ENCODE measurements around the gene PIK3R4.

Gene PIK3R4

GRCh38 chr3:130711565-130712324, 34.9 kb downstream of the PIK3R4 start:
- peaks cover 2 to 24% (median 8%) of the 10 kb centered on the region in 4 experiments for H3K36me3 ChIP-seq (ENCODE audit: control insufficient read depth in 4 of 4, insufficient read depth in 4 of 4, low read length in 3 of 4)
- CTCF ChIA-PET, result interaction anchor here (2.6 kb wide), 1 partner anchor 11 kb away, joined by 8 read pairs; no protein-coding TSS in a partner anchor
- H3K4me3 ChIP-seq (ENCODE audit: control insufficient read depth in 1 of 7, extremely low read depth in 1 of 7, insufficient read depth in 4 of 7, low read depth in 2 of 7, low read length in 6 of 7), result no peak overlapping the region
- no peak for DNase-seq
- POLR2A ChIA-PET, result interaction anchor here (0.6 kb wide), 1 partner anchor 26 kb away, joined by 5 read pairs; no protein-coding TSS in a partner anchor
- no peaks in the 10 kb centered on the region for H3K4me1 ChIP-seq (ENCODE audit: control extremely low read depth in 1 of 4, control insufficient read depth in 4 of 4, insufficient read depth in 4 of 4, low read length in 3 of 4)
- H3K27ac ChIP-seq (ENCODE audit: insufficient read depth in 1 of 2, low read depth in 1 of 2, low read length in 2 of 2, poor library complexity in 1 of 2, severe bottlenecking in 2 of 2), result no peak overlapping the region
- no CpG with 5 or more reads among the region's 4 CpGs for WGBS (ENCODE audit: insufficient coverage)
- no peaks in the 10 kb centered on the region for H3K27me3 ChIP-seq (replicated peaks in 2 of 5; ENCODE audit: control insufficient read depth in 4 of 5, insufficient read depth in 5 of 5, low read length in 4 of 5)
- no peaks in the 10 kb centered on the region for H3K9me3 ChIP-seq (ENCODE audit: control extremely low read depth in 1 of 5, control insufficient read depth in 4 of 5, insufficient read depth in 2 of 5, low read depth in 1 of 5, low read length in 4 of 5)

- 100% methylated on average over 1 of the region's 1 CpG for WGBS (ENCODE audit: insufficient coverage)
- H3K27ac ChIP-seq (ENCODE audit: insufficient read depth in 1 of 2, low read depth in 1 of 2, low read length in 2 of 2, poor library complexity in 1 of 2, severe bottlenecking in 2 of 2), result no peak overlapping the region
- no peaks in the 10 kb centered on the region for H3K27me3 ChIP-seq (replicated peaks in 2 of 5; ENCODE audit: control insufficient read depth in 4 of 5, insufficient read depth in 5 of 5, low read length in 4 of 5)
- no peaks in the 10 kb centered on the region for H3K4me1 ChIP-seq (ENCODE audit: control extremely low read depth in 1 of 4, control insufficient read depth in 4 of 4, insufficient read depth in 4 of 4, low read length in 3 of 4)
- peaks cover 0 to 25% (median 7%) of the 10 kb centered on the region in 4 experiments for H3K36me3 ChIP-seq (ENCODE audit: control insufficient read depth in 4 of 4, insufficient read depth in 4 of 4, low read length in 3 of 4)
- POLR2A ChIA-PET, result no interaction called here
- DNase-seq, result no peak
- H3K4me3 ChIP-seq (ENCODE audit: control insufficient read depth in 1 of 7, extremely low read depth in 1 of 7, insufficient read depth in 4 of 7, low read depth in 2 of 7, low read length in 6 of 7), result no peak overlapping the region
- CTCF ChIA-PET, result interaction anchor here (0.6 to 2.0 kb wide), 3 partner anchors 9 to 15 kb away, joined by 3 to 5 read pairs (median 3); no protein-coding TSS in a partner anchor
- H3K9me3 ChIP-seq (ENCODE audit: control extremely low read depth in 1 of 5, control insufficient read depth in 4 of 5, insufficient read depth in 2 of 5, low read depth in 1 of 5, low read length in 4 of 5), result no peaks in the 10 kb centered on the region
These were observed 37.0 kb downstream of the PIK3R4 start for GRCh38 chr3:130709671-130710070.

- Histone ChIP-seq H3K36me3 (ENCODE audit: control insufficient read depth in 4 of 4, insufficient read depth in 4 of 4, low read length in 3 of 4) (peaks cover 2 to 31% (median 13%) of the 10 kb centered on the region in 4 experiments), H3K27ac (ENCODE audit: insufficient read depth in 1 of 2, low read depth in 1 of 2, low read length in 2 of 2, poor library complexity in 1 of 2, severe bottlenecking in 2 of 2) (no peak overlapping the region), H3K4me3 (ENCODE audit: control insufficient read depth in 1 of 7, extremely low read depth in 1 of 7, insufficient read depth in 4 of 7, low read depth in 2 of 7, low read length in 6 of 7) (no peak overlapping the region), H3K27me3 (replicated peaks in 2 of 5; ENCODE audit: control insufficient read depth in 4 of 5, insufficient read depth in 5 of 5, low read length in 4 of 5) (no peaks in the 10 kb centered on the region), H3K9me3 (ENCODE audit: control extremely low read depth in 1 of 5, control insufficient read depth in 4 of 5, insufficient read depth in 2 of 5, low read depth in 1 of 5, low read length in 4 of 5) (no peaks in the 10 kb centered on the region), H3K4me1 (ENCODE audit: control extremely low read depth in 1 of 4, control insufficient read depth in 4 of 4, insufficient read depth in 4 of 4, low read length in 3 of 4) (no peaks in the 10 kb centered on the region)
- POLR2A ChIA-PET, result no interaction called here
- WGBS (ENCODE audit: insufficient coverage), result 100% methylated on average over 1 of the region's 3 CpGs
- CTCF ChIA-PET, result interaction anchor here (2.0 kb wide), 1 partner anchor 9 kb away, joined by 5 read pairs; no protein-coding TSS in a partner anchor
- DNase-seq, result peak in 1 of 3 donors; percentile 6
These were observed 38.6 kb downstream of the PIK3R4 start for GRCh38 chr3:130707902-130708601.

GRCh38 chr3:130705501-130705900, 41.1 kb downstream of the PIK3R4 start:
- Histone ChIP-seq H3K27ac (ENCODE audit: insufficient read depth in 1 of 2, low read depth in 1 of 2, low read length in 2 of 2, poor library complexity in 1 of 2, severe bottlenecking in 2 of 2) (no peak overlapping the region), H3K27me3 (replicated peaks in 2 of 5; ENCODE audit: control insufficient read depth in 4 of 5, insufficient read depth in 5 of 5, low read length in 4 of 5) (no peaks in the 10 kb centered on the region), H3K36me3 (ENCODE audit: control insufficient read depth in 4 of 4, insufficient read depth in 4 of 4, low read length in 3 of 4) (peaks cover 6 to 53% (median 21%) of the 10 kb centered on the region in 4 experiments), H3K4me1 (ENCODE audit: control extremely low read depth in 1 of 4, control insufficient read depth in 4 of 4, insufficient read depth in 4 of 4, low read length in 3 of 4) (no peaks in the 10 kb centered on the region), H3K4me3 (ENCODE audit: control insufficient read depth in 1 of 7, extremely low read depth in 1 of 7, insufficient read depth in 4 of 7, low read depth in 2 of 7, low read length in 6 of 7) (no peak overlapping the region), H3K9me3 (ENCODE audit: control extremely low read depth in 1 of 5, control insufficient read depth in 4 of 5, insufficient read depth in 2 of 5, low read depth in 1 of 5, low read length in 4 of 5) (no peaks in the 10 kb centered on the region)
- CTCF ChIA-PET, result no interaction called here
- POLR2A ChIA-PET, result no interaction called here
- 93% methylated on average over 3 of the region's 6 CpGs for WGBS (ENCODE audit: insufficient coverage)
- no peak for DNase-seq

GRCh38 chr3:130702985-130703384, 43.6 kb downstream of the PIK3R4 start:
- no peak overlapping the region for H3K4me3 ChIP-seq (ENCODE audit: control insufficient read depth in 1 of 7, extremely low read depth in 1 of 7, insufficient read depth in 4 of 7, low read depth in 2 of 7, low read length in 6 of 7)
- ChIA-PET POLR2A (no interaction called here), CTCF (no interaction called here)
- 95% methylated on average over 3 of the region's 3 CpGs for WGBS (ENCODE audit: insufficient coverage)
- no peaks in the 10 kb centered on the region for H3K4me1 ChIP-seq (ENCODE audit: control extremely low read depth in 1 of 4, control insufficient read depth in 4 of 4, insufficient read depth in 4 of 4, low read length in 3 of 4)
- peaks cover 7 to 52% (median 29%) of the 10 kb centered on the region in 4 experiments for H3K36me3 ChIP-seq (ENCODE audit: control insufficient read depth in 4 of 4, insufficient read depth in 4 of 4, low read length in 3 of 4)
- H3K27me3 ChIP-seq (replicated peaks in 2 of 5; ENCODE audit: control insufficient read depth in 4 of 5, insufficient read depth in 5 of 5, low read length in 4 of 5), result no peaks in the 10 kb centered on the region
- DNase-seq, result no peak
- H3K9me3 ChIP-seq (ENCODE audit: control extremely low read depth in 1 of 5, control insufficient read depth in 4 of 5, insufficient read depth in 2 of 5, low read depth in 1 of 5, low read length in 4 of 5), result no peaks in the 10 kb centered on the region
- no peak overlapping the region for H3K27ac ChIP-seq (ENCODE audit: insufficient read depth in 1 of 2, low read depth in 1 of 2, low read length in 2 of 2, poor library complexity in 1 of 2, severe bottlenecking in 2 of 2)

GRCh38 chr3:130700541-130700940, 46.1 kb downstream of the PIK3R4 start:
- H3K27me3 ChIP-seq (replicated peaks in 2 of 5; ENCODE audit: control insufficient read depth in 4 of 5, insufficient read depth in 5 of 5, low read length in 4 of 5), result no peaks in the 10 kb centered on the region
- no peaks in the 10 kb centered on the region for H3K9me3 ChIP-seq (ENCODE audit: control extremely low read depth in 1 of 5, control insufficient read depth in 4 of 5, insufficient read depth in 2 of 5, low read depth in 1 of 5, low read length in 4 of 5)
- no peak overlapping the region for H3K27ac ChIP-seq (ENCODE audit: insufficient read depth in 1 of 2, low read depth in 1 of 2, low read length in 2 of 2, poor library complexity in 1 of 2, severe bottlenecking in 2 of 2)
- ChIA-PET CTCF (interaction anchor here (1.0 to 1.8 kb wide), 5 partner anchors 9 to 319 kb away, joined by 3 to 8 read pairs (median 3); no protein-coding TSS in a partner anchor), POLR2A (no interaction called here)
- peaks cover 7 to 41% (median 26%) of the 10 kb centered on the region in 4 experiments for H3K36me3 ChIP-seq (ENCODE audit: control insufficient read depth in 4 of 4, insufficient read depth in 4 of 4, low read length in 3 of 4)
- 88% methylated on average over 1 of the region's 2 CpGs for WGBS (ENCODE audit: insufficient coverage)
- no peak for DNase-seq
- no peak overlapping the region for H3K4me3 ChIP-seq (ENCODE audit: control insufficient read depth in 1 of 7, extremely low read depth in 1 of 7, insufficient read depth in 4 of 7, low read depth in 2 of 7, low read length in 6 of 7)
- no peaks in the 10 kb centered on the region for H3K4me1 ChIP-seq (ENCODE audit: control extremely low read depth in 1 of 4, control insufficient read depth in 4 of 4, insufficient read depth in 4 of 4, low read length in 3 of 4)

- POLR2A ChIA-PET, result no interaction called here
- DNase-seq, result peak; percentile 45 to 70 (median 68)
- Histone ChIP-seq H3K4me1 (ENCODE audit: control extremely low read depth in 1 of 4, control insufficient read depth in 4 of 4, insufficient read depth in 4 of 4, low read length in 3 of 4) (no peaks in the 10 kb centered on the region), H3K9me3 (ENCODE audit: control extremely low read depth in 1 of 5, control insufficient read depth in 4 of 5, insufficient read depth in 2 of 5, low read depth in 1 of 5, low read length in 4 of 5) (no peaks in the 10 kb centered on the region), H3K36me3 (ENCODE audit: control insufficient read depth in 4 of 4, insufficient read depth in 4 of 4, low read length in 3 of 4) (peaks cover 7 to 42% (median 24%) of the 10 kb centered on the region in 4 experiments), H3K27ac (ENCODE audit: insufficient read depth in 1 of 2, low read depth in 1 of 2, low read length in 2 of 2, poor library complexity in 1 of 2, severe bottlenecking in 2 of 2) (no peak overlapping the region), H3K27me3 (replicated peaks in 2 of 5; ENCODE audit: control insufficient read depth in 4 of 5, insufficient read depth in 5 of 5, low read length in 4 of 5) (no peaks in the 10 kb centered on the region), H3K4me3 (ENCODE audit: control insufficient read depth in 1 of 7, extremely low read depth in 1 of 7, insufficient read depth in 4 of 7, low read depth in 2 of 7, low read length in 6 of 7) (no peak overlapping the region)
- CTCF ChIA-PET, result interaction anchor here (1.2 to 1.8 kb wide), 2 partner anchors 9 to 12 kb away, joined by 5 to 8 read pairs; no protein-coding TSS in a partner anchor
These were observed 46.9 kb downstream of the PIK3R4 start for GRCh38 chr3:130699765-130700164.

All from common myeloid progenitor, CD34-positive (primary cell).